SW480 (cell line): Measurements from ENCODE around the gene PDLIM1.
"Not testable (repeated sequence)": the region's sequence is repeated elsewhere in the genome, so short reads cannot be mapped to it uniquely, and the experiment has no call there.

Experiments
- DNase-seq: peaks from one replicate; pipeline ENCODE4 v3.0.0-alpha.2; 2016; ENCODE audit warnings: low spot score

Gene PDLIM1

DNA sequence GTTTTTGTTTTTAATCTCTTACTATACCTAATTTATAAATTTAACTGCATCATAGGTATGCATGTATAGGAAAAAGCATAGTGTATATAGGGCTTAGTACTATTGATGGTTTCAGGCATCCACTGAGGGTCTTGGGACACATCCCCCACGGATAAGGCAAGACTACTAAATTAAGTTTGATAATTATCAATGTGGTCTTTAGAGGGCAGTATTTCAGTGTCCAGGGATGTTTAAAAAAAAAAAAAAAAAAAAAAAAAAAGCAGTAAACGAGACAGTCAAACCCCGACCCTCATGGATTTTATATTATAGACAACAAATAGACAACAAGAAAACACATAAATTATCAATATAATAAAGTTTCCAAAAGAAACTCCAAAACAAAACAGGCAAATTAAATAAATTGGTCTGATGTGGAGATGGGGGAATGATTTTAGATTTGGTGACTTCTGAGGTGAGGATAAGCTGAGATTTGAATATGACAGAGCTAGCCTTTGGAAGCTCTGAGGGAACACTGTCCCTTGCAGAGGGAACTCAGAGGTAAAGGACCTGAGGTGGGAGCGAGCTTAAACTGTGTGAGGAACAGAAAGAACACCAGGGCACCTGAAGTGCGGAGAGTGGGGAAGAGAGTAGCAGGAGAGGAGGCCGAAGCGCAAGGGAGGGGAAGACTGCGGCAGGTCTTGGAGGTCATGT is 82.0 kb downstream of the PDLIM1 start:
- peak; percentile 25 for DNase-seq

DNA sequence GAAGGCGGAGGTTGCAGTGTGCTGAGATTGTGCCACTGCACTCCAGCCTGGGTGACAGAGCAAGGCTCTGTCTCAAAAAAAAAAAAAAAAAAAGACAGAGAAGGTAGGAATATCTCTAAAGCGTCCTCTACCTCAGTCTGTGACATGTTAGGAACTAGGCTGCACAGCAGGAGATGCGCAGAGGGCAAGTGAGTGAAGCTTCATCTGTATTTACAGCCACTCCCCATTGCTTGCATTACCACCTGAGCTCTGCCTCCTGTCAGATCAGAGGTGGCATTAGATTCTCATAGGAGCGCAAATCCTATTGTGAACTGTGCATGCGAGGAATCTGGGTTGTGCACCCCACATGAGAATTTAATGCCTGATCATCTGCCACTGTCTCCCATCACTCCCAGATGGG is 87.9 kb downstream of the PDLIM1 start:
- not testable (repeated sequence) for DNase-seq

DNA sequence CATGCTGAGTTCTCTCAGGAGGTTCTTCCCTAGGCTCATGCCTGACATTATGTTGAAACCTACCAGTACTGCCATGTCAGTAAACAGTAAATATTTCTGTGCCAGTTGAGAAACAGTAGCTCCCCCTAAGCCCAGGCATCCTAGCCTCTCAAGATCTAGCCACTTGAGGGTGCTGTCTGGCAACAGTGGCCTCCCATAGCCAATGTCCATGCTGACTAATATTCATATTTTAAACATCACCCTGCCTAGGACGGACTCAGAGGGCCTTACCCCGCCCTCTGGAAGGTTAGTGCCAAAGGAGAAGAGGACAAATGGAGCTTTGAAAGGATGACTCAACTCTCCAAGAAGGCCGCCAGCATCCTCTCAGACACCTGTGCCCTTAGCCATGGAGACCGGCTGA is 89.1 kb downstream of the PDLIM1 start:
- DNase-seq: peak; percentile 25

DNA sequence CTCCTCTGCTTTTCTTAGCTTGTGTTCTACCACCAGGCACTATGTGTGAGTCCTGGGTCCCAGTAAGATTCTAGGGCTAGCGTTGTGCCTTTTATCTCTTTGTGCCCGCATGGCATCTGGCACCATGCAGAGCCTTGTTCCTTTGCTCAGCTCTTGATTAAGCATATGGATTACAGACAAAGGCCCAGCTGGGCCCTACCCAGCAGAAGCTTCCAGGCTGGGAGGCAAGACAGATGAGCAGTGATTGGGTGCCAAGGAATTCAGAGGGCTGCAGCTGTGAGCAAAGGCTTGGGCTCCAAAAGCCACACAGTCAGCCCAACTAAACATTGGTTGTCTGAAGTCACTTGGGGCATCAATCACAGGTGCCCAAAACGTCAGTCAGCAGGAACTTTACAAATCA is 94.8 kb downstream of the PDLIM1 start:
- DNase-seq: no peak

DNA sequence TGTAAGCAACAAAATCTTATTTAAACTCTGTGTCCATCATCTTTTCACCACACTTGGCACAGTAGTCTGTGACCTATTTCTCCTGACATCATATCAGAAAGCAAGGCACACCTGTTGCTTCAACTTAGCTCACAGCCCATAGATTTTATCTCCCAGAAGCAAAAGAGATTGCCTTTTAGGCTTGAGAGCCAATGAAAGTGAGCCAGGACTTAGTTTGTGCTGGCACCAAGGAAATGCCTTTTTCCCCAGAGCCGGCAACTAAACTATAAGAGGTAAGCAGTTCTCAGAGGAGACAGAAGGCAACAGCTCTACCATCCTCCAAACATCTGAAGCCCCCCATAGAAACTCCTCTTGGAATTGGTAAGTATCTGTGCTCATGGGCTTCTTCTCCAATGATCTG is 96.9 kb downstream of the PDLIM1 start, which contains the start of gene ACSM6:
Gene ACSM6 (plus strand): TSS at position 295 of the 400 bp plus-strand sequence. CDS start 248 bp downstream, outside the sequence.
- DNase-seq: no peak

DNA sequence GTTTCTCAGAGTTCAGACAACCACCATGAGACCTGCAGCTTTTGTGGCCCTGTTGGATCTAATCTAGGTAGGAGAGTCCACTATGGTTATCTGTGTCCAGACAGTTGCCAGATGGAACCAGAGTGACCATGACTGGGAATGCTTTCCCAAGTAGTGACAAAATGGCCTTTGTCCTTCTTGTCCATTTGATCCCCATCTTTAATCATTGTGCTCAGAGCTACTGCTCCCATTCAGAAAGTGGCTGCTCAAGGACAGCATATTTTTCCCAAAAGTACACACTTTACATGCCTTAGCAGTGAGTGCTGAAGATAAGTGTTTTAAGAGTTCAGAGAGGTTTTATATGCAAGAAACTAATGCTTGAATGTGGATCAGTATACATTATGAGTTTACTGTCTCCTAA is 102.2 kb downstream of the PDLIM1 start:
- no peak for DNase-seq

DNA sequence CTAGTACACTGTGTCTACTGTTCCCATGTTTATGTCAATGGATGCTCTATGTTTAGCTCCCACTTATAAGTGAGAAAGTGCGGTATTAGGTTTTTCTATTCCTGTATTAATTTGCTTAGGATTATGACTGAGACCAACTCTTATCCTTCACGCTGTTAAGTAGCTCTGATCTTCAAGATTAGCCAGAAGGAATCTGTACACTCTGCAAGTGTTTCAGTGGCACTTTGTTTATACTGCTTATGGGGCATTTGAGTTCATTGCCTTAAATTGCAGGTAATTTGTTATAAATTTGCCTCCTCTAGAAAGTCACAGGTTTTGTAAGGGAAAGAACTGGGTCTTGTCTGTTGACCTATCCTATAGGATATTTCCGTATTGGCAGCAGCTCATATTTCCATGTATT is 103.2 kb downstream of the PDLIM1 start:
- DNase-seq: no peak
